GM19468 (cell line): ENCODE results near the gene RHEB.

Experiments used
- ATAC-seq: cut with Tn5 transposase; IDR thresholded peaks from one replicate; pipeline ENCODE4 v1.9.1; 2021; ENCODE audit warnings: mild to moderate bottlenecking, moderate library complexity, moderate number of reproducible peaks; ENCODE audit not compliant: unreplicated experiment; ENCODE audit errors: extremely low read depth

RHEB gene

GRCh38 chr7:151423936-151424335 is 95.8 kb downstream of the RHEB start:
- ATAC-seq: no peak

- no peak for ATAC-seq
Measured at GRCh38 chr7:151423226-151423625, 96.5 kb downstream of the RHEB start.

GRCh38 chr7:151422212-151422611 is 97.5 kb downstream of the RHEB start:
- ATAC-seq: no peak

GRCh38 chr7:151420144-151420543 is 99.6 kb downstream of the RHEB start:
- no peak for ATAC-seq

GRCh38 chr7:151416941-151417315 is 102.8 kb downstream of the RHEB start:
- ATAC-seq: no peak

- no peak for ATAC-seq
Measured at GRCh38 chr7:151416112-151416940, 103.4 kb downstream of the RHEB start.
